WTC11 (cell line): ENCODE measurements around the gene KANSL3.

Experiments used
- ATF1 ChIP-seq: sonication (generic); formaldehyde crosslinking; IDR thresholded peaks from 2 replicates; pipeline ENCODE4 v1.8.1; 2023; ENCODE audit warnings: mild to moderate bottlenecking, moderate library complexity, missing genetic modification reagents
- CREB1 ChIP-seq: sonication (generic); formaldehyde crosslinking; IDR thresholded peaks from 2 replicates; pipeline ENCODE4 v1.8.0; 2023; ENCODE audit warnings: mild to moderate bottlenecking, missing genetic modification reagents
- ETV6 ChIP-seq: sonication (generic); formaldehyde crosslinking; IDR thresholded peaks from 2 replicates; pipeline ENCODE4 v1.8.1; 2022; ENCODE audit warnings: mild to moderate bottlenecking, missing genetic modification reagents
- FOXK1 ChIP-seq: sonication (generic); formaldehyde crosslinking; IDR thresholded peaks from 2 replicates; pipeline ENCODE4 v1.8.0; 2022; ENCODE audit warnings: mild to moderate bottlenecking, moderate library complexity, missing genetic modification reagents
- GTF2I ChIP-seq: fragments of 250-450 bp; sonication (Bioruptor Pico); conservative IDR thresholded peaks from 2 replicates; pipeline ENCODE4 v1.4.0; 2021; ENCODE audit warnings: mild to moderate bottlenecking
- JUN ChIP-seq: sonication (generic); formaldehyde crosslinking; IDR thresholded peaks from 2 replicates; pipeline ENCODE4 v1.8.0; 2023; ENCODE audit warnings: mild to moderate bottlenecking, missing genetic modification reagents
- SP1 ChIP-seq: sonication (generic); formaldehyde crosslinking; conservative IDR thresholded peaks from 2 replicates; pipeline ENCODE4 v1.8.1; 2022; ENCODE audit warnings: missing genetic modification reagents
- TEAD4 ChIP-seq: sonication (generic); formaldehyde crosslinking; IDR thresholded peaks from 2 replicates; pipeline ENCODE4 v1.8.0; 2022; ENCODE audit warnings: mild to moderate bottlenecking, missing genetic modification reagents
- ZNF416 ChIP-seq: fragments of 250-450 bp; sonication (Bioruptor Pico); IDR thresholded peaks from 2 replicates; pipeline ENCODE4 v1.9.0; 2021; ENCODE audit warnings: mild to moderate bottlenecking, inconsistent platforms
- TF ChIP-seq, protein P1 (sequence below): fragments of 200-600 bp; IDR thresholded peaks from 2 replicates; pipeline ENCODE4 v1.8.0; 2022; ENCODE audit warnings: antibody characterized with exemption
- TF ChIP-seq, protein P2 (sequence below): fragments of 250-450 bp; sonication (Bioruptor Pico); IDR thresholded peaks from 2 replicates; pipeline ENCODE4 v1.9.0; 2021; ENCODE audit warnings: mild to moderate bottlenecking, borderline replicate concordance

DNA sequence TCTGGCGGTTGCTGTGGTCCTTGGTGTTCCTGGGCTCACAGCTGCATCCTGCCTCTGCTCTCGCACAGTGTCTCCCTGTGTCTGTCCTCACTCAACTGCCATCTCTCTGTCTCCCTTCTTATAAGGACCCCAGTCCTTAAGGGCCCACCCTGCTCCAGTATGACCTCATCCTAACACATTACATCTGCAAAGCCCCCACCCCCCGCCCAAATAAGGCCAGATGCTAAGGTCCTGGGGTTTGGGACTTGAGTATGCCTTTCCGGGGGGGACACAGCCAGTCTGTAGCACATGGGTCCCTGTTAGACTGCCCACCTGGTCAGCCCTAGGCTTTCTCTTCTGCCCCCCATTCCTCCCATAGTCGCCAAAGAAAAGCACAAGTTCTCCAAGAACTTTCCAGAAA lies 45.2 kb upstream of the KANSL3 start:
- TF ChIP-seq, protein P1, sequence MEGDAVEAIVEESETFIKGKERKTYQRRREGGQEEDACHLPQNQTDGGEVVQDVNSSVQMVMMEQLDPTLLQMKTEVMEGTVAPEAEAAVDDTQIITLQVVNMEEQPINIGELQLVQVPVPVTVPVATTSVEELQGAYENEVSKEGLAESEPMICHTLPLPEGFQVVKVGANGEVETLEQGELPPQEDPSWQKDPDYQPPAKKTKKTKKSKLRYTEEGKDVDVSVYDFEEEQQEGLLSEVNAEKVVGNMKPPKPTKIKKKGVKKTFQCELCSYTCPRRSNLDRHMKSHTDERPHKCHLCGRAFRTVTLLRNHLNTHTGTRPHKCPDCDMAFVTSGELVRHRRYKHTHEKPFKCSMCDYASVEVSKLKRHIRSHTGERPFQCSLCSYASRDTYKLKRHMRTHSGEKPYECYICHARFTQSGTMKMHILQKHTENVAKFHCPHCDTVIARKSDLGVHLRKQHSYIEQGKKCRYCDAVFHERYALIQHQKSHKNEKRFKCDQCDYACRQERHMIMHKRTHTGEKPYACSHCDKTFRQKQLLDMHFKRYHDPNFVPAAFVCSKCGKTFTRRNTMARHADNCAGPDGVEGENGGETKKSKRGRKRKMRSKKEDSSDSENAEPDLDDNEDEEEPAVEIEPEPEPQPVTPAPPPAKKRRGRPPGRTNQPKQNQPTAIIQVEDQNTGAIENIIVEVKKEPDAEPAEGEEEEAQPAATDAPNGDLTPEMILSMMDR: no peak
- TF ChIP-seq TEAD4 (CRISPR knock-in tag) (no peak), SP1 (no peak), FOXK1 (CRISPR knock-in tag) (no peak), GTF2I (CRISPR knock-in tag) (no peak), ZNF416 (CRISPR knock-in tag) (no peak), ATF1 (CRISPR knock-in tag) (no peak), JUN (CRISPR knock-in tag) (no peak), ETV6 (CRISPR knock-in tag) (no peak), CREB1 (CRISPR knock-in tag) (no peak)
- TF ChIP-seq, protein P2, sequence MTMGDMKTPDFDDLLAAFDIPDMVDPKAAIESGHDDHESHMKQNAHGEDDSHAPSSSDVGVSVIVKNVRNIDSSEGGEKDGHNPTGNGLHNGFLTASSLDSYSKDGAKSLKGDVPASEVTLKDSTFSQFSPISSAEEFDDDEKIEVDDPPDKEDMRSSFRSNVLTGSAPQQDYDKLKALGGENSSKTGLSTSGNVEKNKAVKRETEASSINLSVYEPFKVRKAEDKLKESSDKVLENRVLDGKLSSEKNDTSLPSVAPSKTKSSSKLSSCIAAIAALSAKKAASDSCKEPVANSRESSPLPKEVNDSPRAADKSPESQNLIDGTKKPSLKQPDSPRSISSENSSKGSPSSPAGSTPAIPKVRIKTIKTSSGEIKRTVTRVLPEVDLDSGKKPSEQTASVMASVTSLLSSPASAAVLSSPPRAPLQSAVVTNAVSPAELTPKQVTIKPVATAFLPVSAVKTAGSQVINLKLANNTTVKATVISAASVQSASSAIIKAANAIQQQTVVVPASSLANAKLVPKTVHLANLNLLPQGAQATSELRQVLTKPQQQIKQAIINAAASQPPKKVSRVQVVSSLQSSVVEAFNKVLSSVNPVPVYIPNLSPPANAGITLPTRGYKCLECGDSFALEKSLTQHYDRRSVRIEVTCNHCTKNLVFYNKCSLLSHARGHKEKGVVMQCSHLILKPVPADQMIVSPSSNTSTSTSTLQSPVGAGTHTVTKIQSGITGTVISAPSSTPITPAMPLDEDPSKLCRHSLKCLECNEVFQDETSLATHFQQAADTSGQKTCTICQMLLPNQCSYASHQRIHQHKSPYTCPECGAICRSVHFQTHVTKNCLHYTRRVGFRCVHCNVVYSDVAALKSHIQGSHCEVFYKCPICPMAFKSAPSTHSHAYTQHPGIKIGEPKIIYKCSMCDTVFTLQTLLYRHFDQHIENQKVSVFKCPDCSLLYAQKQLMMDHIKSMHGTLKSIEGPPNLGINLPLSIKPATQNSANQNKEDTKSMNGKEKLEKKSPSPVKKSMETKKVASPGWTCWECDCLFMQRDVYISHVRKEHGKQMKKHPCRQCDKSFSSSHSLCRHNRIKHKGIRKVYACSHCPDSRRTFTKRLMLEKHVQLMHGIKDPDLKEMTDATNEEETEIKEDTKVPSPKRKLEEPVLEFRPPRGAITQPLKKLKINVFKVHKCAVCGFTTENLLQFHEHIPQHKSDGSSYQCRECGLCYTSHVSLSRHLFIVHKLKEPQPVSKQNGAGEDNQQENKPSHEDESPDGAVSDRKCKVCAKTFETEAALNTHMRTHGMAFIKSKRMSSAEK (CRISPR knock-in tag): no peak
